Measurements from ENCODE around the gene HBP1.
A peak's percentile ranks its signal among the peaks of the same experiment; 100 is the strongest.
"Not testable (repeated sequence)": the region's sequence is repeated elsewhere in the genome, so short reads cannot be mapped to it uniquely, and the experiment has no call there.

Gene HBP1

DNA sequence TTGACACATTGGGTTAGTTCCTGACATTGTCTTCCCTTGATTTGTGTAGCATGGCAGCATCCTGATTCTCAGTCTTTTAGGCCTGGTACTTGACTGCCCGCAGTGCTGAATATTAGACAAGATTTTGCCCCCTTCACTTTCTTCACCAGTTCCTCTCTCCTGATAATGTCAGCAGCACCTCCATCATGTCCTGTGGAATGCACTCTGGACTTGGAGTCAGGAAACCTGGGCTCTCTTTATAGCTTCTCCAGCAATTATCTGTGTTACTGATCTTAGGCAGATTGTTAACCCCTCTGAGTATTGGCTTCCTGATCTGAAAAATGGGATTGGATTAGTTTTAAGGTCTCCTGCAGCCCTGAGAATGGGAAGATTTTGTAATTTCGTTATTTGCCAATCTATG lies 19.0 kb downstream of the HBP1 start:
- no peak for DNase-seq

DNA sequence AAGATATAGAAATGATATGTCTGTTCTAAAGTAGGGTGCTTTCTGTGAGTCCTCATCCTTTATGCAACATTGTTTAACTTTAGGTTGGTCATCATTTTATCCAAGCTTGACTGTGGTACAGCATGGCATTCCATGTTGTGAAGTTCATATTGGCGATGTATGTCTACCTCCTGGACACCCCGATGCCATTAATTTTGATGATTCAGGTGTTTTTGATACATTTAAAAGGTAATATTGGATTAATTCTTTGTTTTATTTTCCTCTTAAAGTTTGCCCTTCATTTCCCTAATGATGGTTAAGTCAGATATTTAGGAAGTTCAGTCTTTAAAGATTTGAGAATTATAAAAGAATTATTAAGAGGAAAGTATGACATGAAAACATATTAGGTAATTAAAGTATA lies 21.3 kb downstream of the HBP1 start:
- no peak for DNase-seq

GRCh38 chr7:107194052-107194451 lies 25.2 kb downstream of the HBP1 start:
- no peak for DNase-seq

DNA sequence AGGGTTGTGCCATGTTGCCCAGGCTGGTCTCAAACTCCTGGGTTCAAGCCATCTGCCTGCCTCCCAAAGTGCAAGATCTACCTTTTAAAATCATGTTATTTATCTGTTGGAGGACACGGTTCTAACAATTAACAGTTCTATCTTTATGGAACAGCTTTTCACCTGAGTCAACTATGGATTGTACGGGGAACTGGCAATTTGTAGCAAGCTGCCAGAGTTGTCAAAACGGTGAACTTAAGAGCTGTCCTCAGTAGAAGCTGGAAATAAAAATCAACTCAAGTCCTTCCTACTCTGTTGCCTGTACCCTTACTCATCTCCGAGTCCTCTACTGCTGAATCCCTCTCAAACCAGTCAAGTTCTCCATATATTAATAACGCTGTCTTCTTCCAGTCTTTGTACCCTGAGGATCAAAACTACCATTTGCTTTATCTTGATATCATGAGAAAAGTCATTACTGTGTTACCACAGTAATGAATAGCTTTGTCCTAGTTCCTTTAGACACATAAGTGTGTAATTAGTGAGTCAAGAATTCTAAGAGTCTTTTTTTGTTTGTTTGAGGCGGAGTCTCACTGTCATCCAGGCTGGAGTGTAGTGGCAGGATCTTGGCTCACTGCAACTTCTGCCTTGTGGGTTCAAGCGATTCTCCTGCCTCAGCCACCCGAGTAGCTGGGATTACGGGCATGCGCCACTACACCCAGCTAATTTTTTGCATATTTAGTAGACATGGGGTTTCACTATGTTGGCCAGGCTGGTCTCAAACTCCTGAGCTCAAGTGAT lies 28.2 kb downstream of the HBP1 start:
- peak; percentile 79 for DNase-seq

DNA sequence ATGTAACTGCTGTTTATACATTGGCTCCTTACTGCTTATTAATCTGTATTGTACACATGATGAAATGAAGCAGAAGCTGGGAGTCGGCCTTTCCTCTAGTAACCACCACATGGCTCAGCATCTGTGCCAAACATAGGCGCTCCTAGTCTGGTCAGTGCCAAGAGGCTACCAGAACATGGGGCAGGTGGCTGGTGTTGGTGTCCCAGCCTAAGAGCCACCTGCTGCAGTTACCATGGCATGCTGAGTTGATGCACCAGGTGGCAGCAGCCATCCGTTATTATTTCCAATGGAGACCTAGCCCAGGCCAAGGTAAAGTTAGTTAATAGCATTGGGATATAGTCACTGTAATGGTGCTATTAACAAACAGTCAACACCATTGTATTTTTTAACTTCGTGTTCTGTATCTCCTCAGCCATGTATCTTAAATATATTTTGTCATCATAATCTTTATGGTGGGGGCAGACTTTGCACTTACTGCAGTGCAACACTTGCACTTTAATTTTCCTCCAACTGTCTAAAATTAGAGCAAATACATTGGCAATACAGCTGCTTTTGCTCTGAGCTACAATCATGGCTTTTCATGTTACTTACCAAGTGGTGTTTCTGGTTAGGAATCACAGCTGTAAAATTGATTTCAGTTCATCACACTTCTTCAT lies 33.1 kb downstream of the HBP1 start:
- DNase-seq: peak; percentile 92

DNA sequence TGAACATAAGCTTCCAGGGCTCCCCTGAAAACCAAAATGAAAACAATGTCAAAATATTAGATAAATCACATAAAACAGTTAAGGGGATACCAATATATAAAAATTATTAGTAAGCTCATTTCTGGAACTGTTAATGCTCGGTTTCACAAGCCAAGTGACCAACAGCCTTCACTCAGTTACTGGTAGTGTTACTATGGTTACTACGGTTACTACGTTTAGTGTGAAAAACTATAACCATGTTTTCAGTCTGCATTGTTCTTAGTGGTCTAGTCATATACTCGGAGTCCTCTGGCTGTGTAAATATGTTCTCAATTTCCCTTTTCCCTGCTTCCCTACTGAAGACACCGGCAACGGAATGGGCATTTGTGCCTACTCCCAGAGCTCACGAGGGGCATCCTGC lies 34.8 kb downstream of the HBP1 start:
- DNase-seq: no peak

DNA sequence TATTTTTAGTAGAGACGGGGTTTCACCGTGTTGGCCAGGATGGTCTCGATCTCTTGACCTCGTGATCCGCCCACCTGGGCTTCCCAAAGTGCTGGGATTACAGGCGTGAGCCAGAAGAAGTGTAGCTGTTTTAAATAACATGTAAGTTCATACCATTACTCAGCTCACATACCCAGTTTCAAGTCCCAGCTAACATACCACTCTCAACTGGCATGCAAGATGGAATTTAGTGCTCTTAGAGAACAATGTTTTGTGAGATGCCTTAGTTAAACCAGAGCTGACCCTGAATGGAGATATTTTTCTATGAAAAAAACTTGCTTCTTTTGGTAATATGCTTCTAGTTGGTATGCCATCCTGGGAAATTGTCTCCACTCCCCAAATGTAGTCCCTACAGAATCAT lies 37.3 kb downstream of the HBP1 start:
- DNase-seq: no peak

DNA sequence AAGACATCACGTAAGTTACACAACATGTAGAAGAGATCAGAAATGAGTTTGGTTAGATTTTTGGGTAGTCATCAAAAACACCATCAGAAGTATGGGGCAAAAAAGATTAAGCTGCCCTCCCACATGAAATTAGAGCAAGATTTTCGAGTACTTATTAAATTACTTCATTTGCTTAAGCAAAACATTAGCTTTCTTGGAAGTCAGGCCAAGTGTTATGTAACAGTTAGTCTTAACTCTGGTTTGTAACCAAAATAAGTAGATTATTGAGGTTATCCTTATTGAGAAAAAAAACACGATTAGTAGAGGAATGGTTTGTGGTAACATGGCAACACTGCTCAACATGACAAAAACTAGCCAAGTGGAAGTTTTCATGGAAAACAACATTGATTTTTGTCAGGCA lies 37.9 kb downstream of the HBP1 start:
- DNase-seq: no peak

DNA sequence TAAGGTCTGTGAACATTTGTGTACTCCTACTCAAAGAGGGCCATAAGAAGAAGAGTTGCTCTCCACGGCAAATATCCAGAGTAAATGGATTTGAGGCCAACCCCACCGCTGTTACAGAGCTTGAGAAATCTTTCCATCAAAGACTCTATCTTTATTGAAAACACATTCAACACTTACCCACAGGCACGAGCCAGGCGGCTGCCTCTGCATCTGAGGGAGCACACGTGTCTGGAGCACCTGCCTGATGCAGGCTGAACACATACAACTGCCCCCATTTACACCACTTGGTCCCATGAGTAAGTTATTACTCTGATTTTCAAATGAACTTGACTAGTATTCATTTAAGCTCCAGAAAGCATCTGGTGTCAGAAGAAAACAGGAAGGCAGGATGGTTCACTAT lies 38.7 kb downstream of the HBP1 start:
- DNase-seq: no peak

- no peak for DNase-seq
Observed at GRCh38 chr7:107208024-107208521, 39.3 kb downstream of the HBP1 start.

DNA sequence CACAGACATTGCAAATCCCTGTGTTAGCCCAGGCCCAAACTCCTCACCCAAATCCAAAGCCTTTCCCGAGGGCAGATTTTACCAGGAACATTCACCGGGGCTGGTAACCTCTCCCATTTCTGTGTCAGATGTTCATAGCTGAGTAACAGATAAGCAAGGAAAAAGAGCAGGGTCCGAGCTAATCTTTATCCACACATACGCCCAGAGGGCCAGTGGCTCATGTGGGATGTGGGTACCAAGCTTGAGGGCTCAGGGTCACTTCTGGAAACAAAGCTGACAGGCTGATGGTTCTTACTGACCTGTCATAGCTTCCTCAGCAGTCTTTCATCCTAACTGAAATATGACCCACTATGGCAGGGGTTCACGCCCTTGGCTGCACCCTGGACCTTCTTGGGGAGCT lies 39.8 kb downstream of the HBP1 start:
- no peak for DNase-seq

GRCh38 chr7:107209565-107209964 lies 40.8 kb downstream of the HBP1 start:
- DNase-seq: no peak

- DNase-seq: no peak
Observed at GRCh38 chr7:107210400-107210799, 41.6 kb downstream of the HBP1 start.

GRCh38 chr7:107212725-107213124 lies 43.9 kb downstream of the HBP1 start:
- DNase-seq: no peak

DNA sequence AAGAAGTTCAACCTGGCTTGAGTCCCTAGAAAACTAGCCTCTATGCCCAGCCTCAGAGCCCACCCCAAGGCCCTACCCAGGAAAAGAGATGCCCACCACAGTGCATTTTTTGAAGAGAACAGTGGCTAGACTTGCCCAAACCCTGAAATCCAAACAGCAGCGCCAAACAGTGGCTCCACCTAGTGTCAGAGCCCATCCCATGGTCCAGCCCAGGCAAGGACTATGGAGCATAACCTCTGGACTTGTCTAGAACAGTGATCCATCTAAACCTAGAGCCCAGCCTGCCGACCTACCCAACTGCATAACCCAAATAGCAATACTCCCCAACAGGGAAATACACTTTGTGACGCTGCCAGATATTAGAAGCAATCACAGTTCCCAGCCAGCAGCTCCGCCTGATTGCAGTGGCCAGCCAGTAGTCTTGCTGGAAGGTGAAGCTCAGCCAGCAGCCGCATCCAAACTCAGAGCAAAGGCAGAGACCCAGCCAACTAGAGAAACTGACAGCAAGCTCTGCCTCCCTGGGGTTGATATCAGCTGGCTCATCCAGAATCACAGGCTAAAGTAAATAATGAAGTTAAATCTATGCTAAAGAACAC lies 44.5 kb downstream of the HBP1 start:
- no peak for DNase-seq

DNA sequence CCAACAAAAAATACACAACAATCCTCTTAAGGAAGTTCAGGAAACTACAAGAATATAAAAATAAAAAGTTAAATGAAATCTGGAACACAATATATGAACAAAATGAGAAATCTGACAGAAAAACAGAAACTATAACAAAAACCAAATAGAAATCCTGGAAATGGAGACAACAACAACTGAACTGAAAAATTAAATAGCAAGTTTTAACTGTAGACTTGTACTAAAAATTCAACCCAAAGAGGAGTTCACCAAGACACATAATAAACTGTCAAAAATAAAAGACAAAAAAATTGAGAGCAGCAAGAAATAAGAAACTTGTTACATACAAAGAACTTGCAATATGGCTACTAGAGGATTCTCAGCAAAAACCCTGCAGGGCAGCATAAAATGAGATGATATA lies 45.1 kb downstream of the HBP1 start:
- no peak for DNase-seq

- no peak for DNase-seq
Observed at GRCh38 chr7:107219563-107220244, 50.9 kb downstream of the HBP1 start.

- DNase-seq: no peak
Observed at GRCh38 chr7:107220356-107220755, 51.6 kb downstream of the HBP1 start.

DNA sequence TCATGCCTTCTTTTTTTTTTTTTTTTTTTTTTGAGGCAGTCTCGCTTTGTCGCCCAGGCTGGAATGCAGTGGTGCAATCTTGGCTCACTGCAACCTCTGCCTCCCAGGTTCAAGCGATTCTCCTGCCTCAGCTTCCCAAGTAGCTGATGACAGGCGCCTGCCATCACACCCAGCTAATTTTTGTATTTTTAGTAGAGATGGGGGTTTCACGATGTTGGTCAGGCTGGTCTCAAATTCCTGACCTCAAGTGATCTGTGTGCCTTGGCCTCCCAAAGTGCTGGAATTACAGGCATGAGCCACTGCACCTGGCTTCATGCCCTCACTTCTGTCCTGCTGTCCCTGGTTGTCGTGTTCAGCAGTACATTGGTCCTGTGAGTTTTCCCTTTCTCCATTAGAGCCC lies 52.0 kb downstream of the HBP1 start:
- not testable (repeated sequence) for DNase-seq

DNA sequence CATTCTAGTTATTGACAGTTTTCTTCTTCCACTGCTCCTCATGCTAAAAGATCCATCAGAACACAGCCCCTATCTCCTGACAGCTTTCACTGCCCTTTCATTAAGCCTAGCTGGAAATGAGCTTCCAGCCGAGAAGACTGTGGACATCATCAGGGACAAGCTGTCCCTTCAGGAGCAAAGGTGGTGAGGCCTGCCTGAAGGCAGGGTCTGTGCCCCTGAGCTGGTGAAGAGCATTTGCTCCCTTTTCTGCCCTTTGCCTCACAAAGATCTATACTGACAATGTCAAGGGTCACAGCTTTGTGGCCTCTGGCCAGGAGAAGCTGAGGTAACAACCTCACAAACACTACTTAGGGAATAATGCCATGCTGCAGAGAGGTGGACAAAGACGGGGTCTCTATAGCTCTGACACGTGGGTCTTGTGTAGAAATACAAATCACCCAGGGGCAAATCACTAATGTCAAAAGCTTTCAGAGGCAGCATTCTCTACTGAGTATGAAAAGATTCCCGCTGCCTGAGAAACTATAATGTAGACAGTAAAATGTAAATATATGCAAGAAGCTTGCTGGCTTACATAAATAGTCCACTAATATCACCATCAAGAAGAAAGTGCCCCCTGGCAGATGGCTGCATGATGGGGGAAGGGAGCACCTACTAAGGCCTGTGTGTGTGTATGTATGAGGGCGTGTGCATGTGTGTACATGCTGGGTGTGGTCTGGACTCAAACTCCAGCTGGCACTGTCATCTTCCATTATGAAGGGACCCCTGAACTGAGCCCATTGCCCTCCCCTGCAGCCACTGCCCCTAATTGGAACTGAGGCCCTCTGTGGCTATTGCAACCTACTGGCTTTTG lies 55.8 kb downstream of the HBP1 start:
- DNase-seq: no peak

GRCh38 chr7:107228291-107228690 lies 59.5 kb downstream of the HBP1 start:
- DNase-seq: no peak

- no peak for DNase-seq
Observed at GRCh38 chr7:107230334-107230733, 61.5 kb downstream of the HBP1 start.

Data from DMS53 (cell line).